ENCODE measurements around the gene NUP98. TPM values are rescaled to one million over a fixed set of nuclear protein-coding genes. Genes with fewer than 3 reads are reported as not detected.

The NUP98 gene
- polyA plus RNA-seq, 3 donors: 19.6 to 76.2 (median 28.5) TPM

GRCh38 chr11:3802011-3802790 lies 4.8 kb upstream of the NUP98 start:
- DNase-seq: no peak
- peaks cover 1% of the 10 kb centered on the region for H3K79me2 ChIP-seq (ENCODE audit: insufficient read depth, low read length)
- H3K4me1 ChIP-seq (ENCODE audit: control insufficient read depth in 1 of 2, insufficient read depth in 2 of 2, low read length in 2 of 2): peaks cover 6 to 7% of the 10 kb centered on the region in 2 donors
- H2AFZ ChIP-seq (ENCODE audit: insufficient read depth, low read depth, low read length, poor library complexity, severe bottlenecking): no peak overlapping the region
- no peaks in the 10 kb centered on the region for H4K20me1 ChIP-seq (ENCODE audit: insufficient read depth, low read length)
- H3K27me3 ChIP-seq (ENCODE audit: control insufficient read depth in 2 of 2, insufficient read depth in 2 of 2, low read length in 2 of 2): no peaks in the 10 kb centered on the region
- no peaks in the 10 kb centered on the region for H3K36me3 ChIP-seq (replicated peaks in 1 of 2; ENCODE audit: control insufficient read depth in 1 of 2, insufficient read depth in 2 of 2, low read length in 2 of 2)
- H3K9ac ChIP-seq (ENCODE audit: insufficient read depth, low read length, poor library complexity, severe bottlenecking): no peak overlapping the region
- H3K27me3 Mint-ChIP-seq (ENCODE audit: low read depth in 3 of 3): peaks cover 0 to 3% (median 0%) of the 10 kb centered on the region in 3 donors
- H3K4me2 ChIP-seq (replicated peaks; ENCODE audit: extremely low read depth, low read length, poor library complexity, severe bottlenecking): no peak overlapping the region
- no peak overlapping the region for H3K27ac ChIP-seq (ENCODE audit: low read depth in 1 of 2, low read length in 2 of 2)
- H3K9me3 Mint-ChIP-seq: no peaks in the 10 kb centered on the region
- H3K4me3 Mint-ChIP-seq: no peak overlapping the region
- peak overlapping the region in 1 of 7 donors; percentile 19 for H3K27ac Mint-ChIP-seq
- H3K4me3 ChIP-seq (replicated peaks in 1 of 3; ENCODE audit: low read depth in 2 of 3, low read length in 3 of 3): no peak overlapping the region
- no peaks in the 10 kb centered on the region for H3K9me3 ChIP-seq (replicated peaks in 1 of 2; ENCODE audit: control insufficient read depth in 1 of 2, insufficient read depth in 1 of 2, low read length in 2 of 2)
- peaks cover 5% of the 10 kb centered on the region for H3K4me1 Mint-ChIP-seq
- WGBS (ENCODE audit: insufficient coverage): 90% methylated on average over 2 of the region's 4 CpGs
- TF ChIP-seq CTCF (IDR thresholded peaks at IDR 0.05): no peak
- no peaks in the 10 kb centered on the region for H3K36me3 Mint-ChIP-seq
- intact Hi-C loops (cut with micrococcal nuclease): no loop called here

- Mint-ChIP-seq H3K4me1 (peaks cover 22% of the 10 kb centered on the region), H3K27me3 (ENCODE audit: low read depth in 3 of 3) (peaks cover 0 to 3% (median 0%) of the 10 kb centered on the region in 3 donors), H3K27ac (peak overlapping the region in 1 of 7 donors; percentile 71), H3K36me3 (no peaks in the 10 kb centered on the region), H3K4me3 (no peak overlapping the region), H3K9me3 (no peaks in the 10 kb centered on the region)
- Histone ChIP-seq H4K20me1 (ENCODE audit: insufficient read depth, low read length) (peaks cover 9% of the 10 kb centered on the region), H3K27me3 (ENCODE audit: control insufficient read depth in 2 of 2, insufficient read depth in 2 of 2, low read length in 2 of 2) (no peaks in the 10 kb centered on the region), H3K9me3 (replicated peaks in 1 of 2; ENCODE audit: control insufficient read depth in 1 of 2, insufficient read depth in 1 of 2, low read length in 2 of 2) (no peaks in the 10 kb centered on the region), H3K4me2 (replicated peaks; ENCODE audit: extremely low read depth, low read length, poor library complexity, severe bottlenecking) (no peak overlapping the region), H3K9ac (ENCODE audit: insufficient read depth, low read length, poor library complexity, severe bottlenecking) (no peak overlapping the region), H3K4me1 (ENCODE audit: control insufficient read depth in 1 of 2, insufficient read depth in 2 of 2, low read length in 2 of 2) (peaks cover 19 to 27% of the 10 kb centered on the region in 2 donors), H3K36me3 (replicated peaks in 1 of 2; ENCODE audit: control insufficient read depth in 1 of 2, insufficient read depth in 2 of 2, low read length in 2 of 2) (no peaks in the 10 kb centered on the region), H3K27ac (ENCODE audit: low read depth in 1 of 2, low read length in 2 of 2) (no peak overlapping the region), H2AFZ (ENCODE audit: insufficient read depth, low read depth, low read length, poor library complexity, severe bottlenecking) (no peak overlapping the region), H3K4me3 (replicated peaks in 1 of 3; ENCODE audit: low read depth in 2 of 3, low read length in 3 of 3) (no peak overlapping the region), H3K79me2 (ENCODE audit: insufficient read depth, low read length) (peaks cover 25% of the 10 kb centered on the region)
- intact Hi-C loops (cut with micrococcal nuclease): loop anchor here in 1 of 2 donors (5.0 kb wide), 1 partner anchor 37 kb away; no protein-coding TSS in a partner anchor
- TF ChIP-seq CTCF (IDR thresholded peaks at IDR 0.05): no peak
- WGBS (ENCODE audit: insufficient coverage): 100% methylated on average over 3 of the region's 5 CpGs
- DNase-seq: no peak
Observed at GRCh38 chr11:3799873-3800272, 2.5 kb upstream of the NUP98 start.

All from CD14-positive monocyte (primary cell).